Tibial artery (tissue), 4 donors: ENCODE measurements around the gene SPEG.

Source experiments
- DNase-seq, 2 donors: peaks; one replicate each; pipeline ENCODE4 v3.0.0-alpha.2; 2019
- H3K27ac ChIP-seq, 2 donors: fragments of 200-600 bp; sonication (generic) in 1 of 2; 1 replicate in 1 of 2; 2 replicates in 1 of 2; pipeline ENCODE4 v1.5.1; 2018 to 2019; ENCODE audit warnings: mild to moderate bottlenecking in 1 of 2
- H3K27me3 ChIP-seq, 2 donors: fragments of 200-600 bp; sonication (generic) in 1 of 2; one replicate each; pipeline versions ENCODE4 v1.5.1 to v1.6.0; 2016 to 2019
- H3K36me3 ChIP-seq, 3 donors: fragments of 200-600 bp; sonication (generic) in 2 of 3; one replicate each; pipeline ENCODE4 v1.5.1; 2016 to 2019; ENCODE audit warnings: mild to moderate bottlenecking in 2 of 3
- H3K4me1 ChIP-seq, 4 donors: fragments of 200-600 bp; sonication (generic) in 2 of 4; 1 replicate in 3 of 4; 2 replicates in 1 of 4; pipeline ENCODE4 v1.5.1; 2016 to 2019
- H3K4me3 ChIP-seq, 2 donors: fragments of 200-600 bp; sonication (generic) in 1 of 2; 1 replicate in 1 of 2; 2 replicates in 1 of 2; pipeline ENCODE4 v1.5.1; 2018 to 2019; ENCODE audit warnings: mild to moderate bottlenecking in 2 of 2
- H3K9me3 ChIP-seq, 3 donors: fragments of 200-600 bp; sonication (generic) in 1 of 3; one replicate each; pipeline ENCODE4 v1.5.1; 2016 to 2019
- CTCF ChIP-seq, 2 experiments: fragments of 200-600 bp in 1 of 2; fragments of 450-650 bp in 1 of 2; IDR thresholded peaks; one replicate each; pipeline ENCODE4 v1.5.1; 2017 to 2019; ENCODE audit warnings: antibody characterized with exemption in 2 of 2, mild to moderate bottlenecking in 1 of 2, moderate library complexity in 1 of 2
- intact Hi-C: fragments of 100-400 bp; cut with DNase I; formaldehyde crosslinking; loops from one replicate; pipeline ENCODE4 v1.15.0; 2023; ENCODE audit warnings: low total_unique reads

The SPEG gene

GRCh38 chr2:219478916-219479315 is 44.3 kb downstream of the SPEG start:
- Histone ChIP-seq H3K4me1 (peaks cover 0 to 33% (median 11%) of the 10 kb centered on the region in 4 donors), H3K27ac (peak overlapping the region; percentile 76 to 96), H3K36me3 (peaks cover 85 to 94% (median 89%) of the 10 kb centered on the region in 3 donors), H3K27me3 (peaks cover 0 to 3% of the 10 kb centered on the region in 2 donors), H3K4me3 (no peak overlapping the region), H3K9me3 (no peaks in the 10 kb centered on the region)
- intact Hi-C loops = no loop called here
- TF ChIP-seq CTCF (IDR thresholded peaks at IDR 0.05) = no peak
- DNase-seq = no peak

- H3K27ac ChIP-seq = peak overlapping the region; percentile 40 to 96
- no peak for TF ChIP-seq CTCF (IDR thresholded peaks at IDR 0.05)
- no peak overlapping the region for H3K4me3 ChIP-seq
- peaks cover 0 to 3% of the 10 kb centered on the region in 2 donors for H3K27me3 ChIP-seq
- intact Hi-C loops = no loop called here
- H3K4me1 ChIP-seq = peaks cover 0 to 23% (median 15%) of the 10 kb centered on the region in 4 donors
- H3K36me3 ChIP-seq = peaks cover 79 to 94% (median 90%) of the 10 kb centered on the region in 3 donors
- no peak for DNase-seq
- H3K9me3 ChIP-seq = no peaks in the 10 kb centered on the region
Observed at GRCh38 chr2:219480004-219480403, 45.4 kb downstream of the SPEG start.

- Histone ChIP-seq H3K9me3 (no peaks in the 10 kb centered on the region), H3K4me3 (no peak overlapping the region), H3K36me3 (peaks cover 78 to 100% (median 96%) of the 10 kb centered on the region in 3 donors), H3K4me1 (peaks cover 0 to 7% (median 3%) of the 10 kb centered on the region in 4 donors), H3K27ac (peak overlapping the region; percentile 58 to 96), H3K27me3 (peaks cover 0 to 3% of the 10 kb centered on the region in 2 donors)
- no peak for TF ChIP-seq CTCF (IDR thresholded peaks at IDR 0.05)
- intact Hi-C loops = no loop called here
- no peak for DNase-seq
Observed at GRCh38 chr2:219482674-219483405, 48.2 kb downstream of the SPEG start.

GRCh38 chr2:219483451-219484342 is 49.1 kb downstream of the SPEG start:
- H3K36me3 ChIP-seq = peaks cover 85 to 100% (median 96%) of the 10 kb centered on the region in 3 donors
- peaks cover 0 to 3% of the 10 kb centered on the region in 2 donors for H3K27me3 ChIP-seq
- no peak for TF ChIP-seq CTCF (IDR thresholded peaks at IDR 0.05)
- H3K4me1 ChIP-seq = peaks cover 0 to 7% (median 3%) of the 10 kb centered on the region in 4 donors
- peak overlapping the region in 1 of 2 donors; percentile 5 for H3K4me3 ChIP-seq
- DNase-seq = no peak
- peak overlapping the region; percentile 58 to 96 for H3K27ac ChIP-seq
- no peaks in the 10 kb centered on the region for H3K9me3 ChIP-seq
- intact Hi-C loops = no loop called here

- peak overlapping the region; percentile 58 to 96 for H3K27ac ChIP-seq
- intact Hi-C loops = no loop called here
- no peaks in the 10 kb centered on the region for H3K9me3 ChIP-seq
- peaks cover 0 to 7% (median 3%) of the 10 kb centered on the region in 4 donors for H3K4me1 ChIP-seq
- no peak for DNase-seq
- H3K27me3 ChIP-seq = peaks cover 0 to 3% of the 10 kb centered on the region in 2 donors
- peaks cover 84 to 100% (median 96%) of the 10 kb centered on the region in 3 donors for H3K36me3 ChIP-seq
- H3K4me3 ChIP-seq = peak overlapping the region in 1 of 2 donors; percentile 5
- no peak for TF ChIP-seq CTCF (IDR thresholded peaks at IDR 0.05)
Observed at GRCh38 chr2:219484343-219485200, 49.9 kb downstream of the SPEG start.
